Activated B cell treated with CpG ODN at 0.5 μM for 24 hours (primary cell): ENCODE results near the gene AADACL4. TPM values are rescaled to one million over a fixed set of nuclear protein-coding genes. Genes with fewer than 3 reads are reported as not detected.

Experiments used
- ATAC-seq: fragments of 200-7000 bp; cut with Tn5 transposase; one replicate; pipeline ENCODE4 v1.10.0; 2021; ENCODE audit warnings: low read depth, mild to moderate bottlenecking, moderate library complexity
- CTCF ChIA-PET: fragments of 350-600 bp; sonication (Branson Sonifier 250); formaldehyde crosslinking; loops from one replicate; lab custom pipeline; 2021; ENCODE audit warnings: antibody characterized with exemption; lab: Charles Lee
- POLR2A ChIA-PET: fragments of 350-600 bp; sonication (Branson Sonifier 250); formaldehyde crosslinking; loops from one replicate; lab custom pipeline; 2021; ENCODE audit warnings: antibody characterized with exemption; lab: Charles Lee
- DNase-seq: peaks from one replicate; pipeline ENCODE4 v3.0.0; 2022
- H3K27ac Mint-ChIP-seq: one replicate; pipeline ENCODE4 v1.8.0; 2020; ENCODE audit warnings: mixed read lengths
- H3K27me3 Mint-ChIP-seq: one replicate; pipeline ENCODE4 v1.8.0; 2021; ENCODE audit warnings: mixed read lengths
- H3K36me3 Mint-ChIP-seq: one replicate; pipeline ENCODE4 v1.8.0; 2021; ENCODE audit warnings: low read depth, mixed read lengths
- H3K4me1 Mint-ChIP-seq: one replicate; pipeline ENCODE4 v1.8.0; 2021; ENCODE audit warnings: mixed read lengths
- H3K4me3 Mint-ChIP-seq: one replicate; pipeline ENCODE4 v1.8.0; 2020; ENCODE audit warnings: mild to moderate bottlenecking, mixed read lengths
- H3K9me3 Mint-ChIP-seq: one replicate; pipeline ENCODE4 v1.8.0; 2020; ENCODE audit warnings: mixed read lengths
- CTCF ChIP-seq: fragments of 200-600 bp; IDR thresholded peaks from one replicate; pipeline ENCODE4 v1.8.0; 2022; ENCODE audit warnings: antibody characterized with exemption, mild to moderate bottlenecking
- intact Hi-C: fragments of 100-400 bp; cut with micrococcal nuclease; formaldehyde crosslinking; loops from one replicate; pipeline ENCODE4 v1.15.1; 2024
- total RNA-seq: library from RNA; stranded (reverse); gene quantifications from 2 replicates; pipeline ENCODE4 v1.2.3, GENCODE V29; 2022

Gene AADACL4
- total RNA-seq, 1 donor from 2014 or later, result not detected

- Mint-ChIP-seq H3K9me3 (peaks cover 4% of the 10 kb centered on the region), H3K27ac (no peak overlapping the region), H3K4me1 (no peaks in the 10 kb centered on the region), H3K36me3 (no peaks in the 10 kb centered on the region), H3K27me3 (peaks cover 4% of the 10 kb centered on the region), H3K4me3 (no peak overlapping the region)
- intact Hi-C loops, result no loop called here
- TF ChIP-seq CTCF, result no peak
- ChIA-PET POLR2A (no interaction called here), CTCF (no interaction called here)
- ATAC-seq (no peak), DNase-seq (no peak)
Observed at GRCh38 chr1:12607263-12607662, 36.6 kb upstream of the AADACL4 start.

DNA sequence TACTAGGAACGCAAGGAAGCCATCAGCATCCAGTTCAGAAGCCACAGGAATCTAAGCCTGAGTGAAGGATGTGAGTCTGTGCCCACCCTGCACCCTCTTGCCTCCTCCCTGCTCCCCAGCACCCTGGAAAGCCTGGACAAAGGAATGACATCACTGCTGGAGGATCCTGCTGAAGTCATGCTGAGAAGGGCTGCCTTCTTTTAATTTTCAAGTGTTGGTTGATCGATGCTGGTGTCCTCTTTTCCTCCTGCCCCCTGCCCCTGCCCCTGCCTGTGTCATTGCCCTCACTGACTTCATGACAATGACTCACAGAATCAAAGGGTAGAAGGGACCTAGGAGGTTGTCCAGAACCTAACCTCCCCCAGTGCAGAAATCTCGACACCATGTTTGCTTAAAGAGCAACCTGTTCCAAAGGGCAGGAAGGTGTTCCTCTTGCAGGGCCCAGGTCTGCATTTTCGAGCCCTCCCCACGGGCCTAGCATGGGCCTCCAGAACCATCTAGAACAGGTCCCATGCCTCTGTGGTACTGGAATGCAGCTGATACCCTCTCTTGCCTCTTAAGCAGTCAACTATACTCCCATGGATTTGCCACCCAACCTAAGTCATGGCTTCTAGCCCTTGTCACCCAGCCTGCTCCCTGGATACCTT, 35.5 kb upstream of the AADACL4 start:
- TF ChIP-seq CTCF, result no peak
- CTCF ChIA-PET, result no interaction called here
- POLR2A ChIA-PET, result no interaction called here
- Mint-ChIP-seq H3K27me3 (peaks cover 10% of the 10 kb centered on the region), H3K9me3 (peaks cover 4% of the 10 kb centered on the region), H3K27ac (no peak overlapping the region), H3K4me3 (no peak overlapping the region), H3K36me3 (no peaks in the 10 kb centered on the region), H3K4me1 (no peaks in the 10 kb centered on the region)
- DNase-seq (no peak), ATAC-seq (no peak)
- intact Hi-C loops, result no loop called here

GRCh38 chr1:12609469-12610003, 34.3 kb upstream of the AADACL4 start:
- Mint-ChIP-seq H3K4me3 (no peak overlapping the region), H3K27me3 (peaks cover 13% of the 10 kb centered on the region), H3K9me3 (peaks cover 4% of the 10 kb centered on the region), H3K36me3 (no peaks in the 10 kb centered on the region), H3K4me1 (no peaks in the 10 kb centered on the region), H3K27ac (no peak overlapping the region)
- DNase-seq (no peak), ATAC-seq (no peak)
- intact Hi-C loops, result no loop called here
- ChIA-PET CTCF (no interaction called here), POLR2A (no interaction called here)
- TF ChIP-seq CTCF, result no peak

DNA sequence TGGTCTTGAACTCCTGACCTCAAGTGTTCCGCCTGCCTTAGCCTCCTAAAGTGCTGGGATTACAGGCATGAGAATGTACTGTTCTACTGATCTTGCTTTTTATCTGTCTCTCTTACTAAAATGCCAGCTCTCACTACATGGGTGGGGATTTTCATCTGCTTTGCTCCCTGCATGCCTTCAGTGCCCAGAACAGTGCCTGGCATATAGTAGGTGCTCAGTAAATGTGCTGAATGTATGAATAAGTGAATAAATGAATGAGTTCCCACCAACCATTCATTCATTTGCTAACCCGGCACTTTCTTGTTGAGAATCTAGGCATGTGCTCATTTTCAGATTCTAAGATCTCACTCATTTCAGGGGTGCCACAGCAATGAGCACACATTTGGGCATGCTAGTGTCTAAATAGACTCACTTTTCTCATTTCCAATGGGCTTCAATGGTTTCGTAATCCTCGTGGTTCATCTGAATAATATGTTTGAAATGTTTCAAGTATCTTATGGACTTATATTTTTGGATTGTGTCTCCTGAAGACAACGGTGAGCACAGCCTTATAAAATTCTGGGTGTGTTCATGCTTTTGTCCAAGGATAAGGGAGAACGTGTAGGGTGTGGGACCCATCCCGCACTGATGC, 33.5 kb upstream of the AADACL4 start:
- DNase-seq (no peak), ATAC-seq (no peak)
- H3K4me3 Mint-ChIP-seq, result no peak overlapping the region
- TF ChIP-seq CTCF, result no peak
- H3K27me3 Mint-ChIP-seq, result peaks cover 21% of the 10 kb centered on the region
- no peak overlapping the region for H3K27ac Mint-ChIP-seq
- intact Hi-C loops, result no loop called here
- H3K4me1 Mint-ChIP-seq, result peaks cover under 1% of the 10 kb centered on the region
- H3K9me3 Mint-ChIP-seq, result peaks cover 4% of the 10 kb centered on the region
- H3K36me3 Mint-ChIP-seq, result no peaks in the 10 kb centered on the region
- ChIA-PET POLR2A (no interaction called here), CTCF (no interaction called here)

GRCh38 chr1:12610941-12611340, 32.9 kb upstream of the AADACL4 start:
- CTCF ChIA-PET, result no interaction called here

More at GRCh38 chr1:12610941-12611340, 32.9 kb upstream of the AADACL4 start:
- POLR2A ChIA-PET, result no interaction called here
- Mint-ChIP-seq H3K36me3 (no peaks in the 10 kb centered on the region), H3K4me1 (peaks cover 6% of the 10 kb centered on the region), H3K4me3 (no peak overlapping the region), H3K27ac (no peak overlapping the region), H3K27me3 (peaks cover 27% of the 10 kb centered on the region), H3K9me3 (peaks cover 4% of the 10 kb centered on the region)
- DNase-seq (no peak), ATAC-seq (no peak)
- intact Hi-C loops, result no loop called here
- TF ChIP-seq CTCF, result no peak
